GM12878 (cell line): Measurements from ENCODE around the gene GTF2A1.

ENCODE experiments used
- POLR2A ChIP-seq: IDR thresholded peaks from 2 replicates; pipeline ENCODE4 v1.6.1; 2011; ENCODE audit warnings: low read depth, mild to moderate bottlenecking, low read length
- TARDBP ChIP-seq: IDR thresholded peaks from 2 replicates; pipeline ENCODE4 v1.6.1; 2016; ENCODE audit warnings: borderline replicate concordance

DNA sequence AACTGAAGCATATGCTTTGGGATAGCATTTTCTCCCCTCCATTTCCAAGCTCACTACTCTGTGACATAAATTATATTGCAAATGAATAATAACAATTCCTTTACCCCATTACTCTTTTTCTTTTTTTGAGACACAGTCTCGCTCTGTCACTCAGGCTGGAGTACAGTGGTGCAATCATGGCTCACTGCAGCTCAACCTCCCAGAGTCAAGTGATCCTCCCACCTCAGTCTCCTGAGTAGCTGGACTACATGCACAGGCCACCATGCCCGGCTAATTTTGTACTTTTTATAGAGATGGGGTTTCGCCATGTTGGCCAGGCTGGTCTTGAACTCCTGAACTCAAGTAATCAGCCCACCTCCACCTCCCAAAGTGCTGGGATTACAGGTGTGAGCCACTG is 49.2 kb upstream of the GTF2A1 start:
- TF ChIP-seq POLR2A = no peak
- TF ChIP-seq TARDBP = no peak
